ENCODE results near the gene CD300LD. TPM values are rescaled to one million over a fixed set of nuclear protein-coding genes. Genes with fewer than 3 reads are reported as not detected.

Gene CD300LD
- total and polyA plus RNA-seq, 10 of the 15 experiments (the other 5 are each of a cell fraction or from before 2014, with no cell fraction given): not detected

DNA sequence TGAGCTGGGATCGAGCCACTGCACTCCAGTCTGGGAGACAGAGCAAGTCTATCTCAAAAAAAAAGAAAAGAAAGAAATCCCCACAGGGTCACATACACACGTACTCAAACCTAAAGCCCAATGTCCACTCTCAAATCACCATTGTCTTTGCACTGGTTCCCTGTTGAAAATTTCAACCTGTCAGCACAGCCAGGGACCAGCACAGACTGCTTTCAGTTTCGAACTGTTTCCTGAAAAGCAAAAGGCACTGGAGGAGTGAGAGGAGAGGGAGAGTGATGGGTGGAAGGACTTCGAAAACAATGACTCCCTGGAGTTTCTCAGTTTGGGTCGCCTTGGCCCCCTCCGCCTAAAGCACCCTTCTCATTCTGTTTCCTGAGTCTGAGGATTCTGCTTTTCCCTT lies 37.2 kb downstream of the CD300LD start:
- FAIRE-seq (no peak), ATAC-seq (no peak), DNase-seq (ENCODE audit: low read depth, low spot score) (no peak)
- no TSS peak for BruUV-seq (replicated peaks)
- TF ChIP-seq HDGF (IDR thresholded peaks at IDR 0.05) (no peak), SMAD1 (IDR thresholded peaks at IDR 0.05; ENCODE audit: low read depth, partially characterized antibody) (no peak), NRF1 (conservative IDR thresholded peaks at IDR 0.05; ENCODE audit: low read depth, low read length) (no peak)
- TF ChIP-seq, protein P1, sequence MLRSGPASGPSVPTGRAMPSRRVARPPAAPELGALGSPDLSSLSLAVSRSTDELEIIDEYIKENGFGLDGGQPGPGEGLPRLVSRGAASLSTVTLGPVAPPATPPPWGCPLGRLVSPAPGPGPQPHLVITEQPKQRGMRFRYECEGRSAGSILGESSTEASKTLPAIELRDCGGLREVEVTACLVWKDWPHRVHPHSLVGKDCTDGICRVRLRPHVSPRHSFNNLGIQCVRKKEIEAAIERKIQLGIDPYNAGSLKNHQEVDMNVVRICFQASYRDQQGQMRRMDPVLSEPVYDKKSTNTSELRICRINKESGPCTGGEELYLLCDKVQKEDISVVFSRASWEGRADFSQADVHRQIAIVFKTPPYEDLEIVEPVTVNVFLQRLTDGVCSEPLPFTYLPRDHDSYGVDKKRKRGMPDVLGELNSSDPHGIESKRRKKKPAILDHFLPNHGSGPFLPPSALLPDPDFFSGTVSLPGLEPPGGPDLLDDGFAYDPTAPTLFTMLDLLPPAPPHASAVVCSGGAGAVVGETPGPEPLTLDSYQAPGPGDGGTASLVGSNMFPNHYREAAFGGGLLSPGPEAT (IDR thresholded peaks at IDR 0.05; ENCODE audit: low read depth): no peak
- TF ChIP-seq, protein P2, sequence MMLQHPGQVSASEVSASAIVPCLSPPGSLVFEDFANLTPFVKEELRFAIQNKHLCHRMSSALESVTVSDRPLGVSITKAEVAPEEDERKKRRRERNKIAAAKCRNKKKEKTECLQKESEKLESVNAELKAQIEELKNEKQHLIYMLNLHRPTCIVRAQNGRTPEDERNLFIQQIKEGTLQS (IDR thresholded peaks at IDR 0.05; ENCODE audit: borderline replicate concordance, extremely low read depth, low read depth, low read length): no peak
- Histone ChIP-seq H3K9me3 (replicated peaks; ENCODE audit: control insufficient read depth, insufficient read depth, low read length) (no peaks in the 10 kb centered on the region; the same call in 2 of the 3 replicates), H3K4me2 (ENCODE audit: control insufficient read depth, insufficient read depth) (no peak overlapping the region), H3K4me3 (no peak overlapping the region), H3K9ac (ENCODE audit: control insufficient read depth, insufficient read depth, low read length) (no peak overlapping the region), H4K20me1 (ENCODE audit: control insufficient read depth, insufficient read depth) (no peaks in the 10 kb centered on the region), H3K27me3 (replicated peaks in 1 of 2; ENCODE audit: control insufficient read depth in 2 of 2, insufficient read depth in 2 of 2, low read length in 1 of 2) (peaks cover 0 to 1% of the 10 kb centered on the region in 2 experiments; a peak in 3 of 4 replicates), H2AFZ (ENCODE audit: control insufficient read depth, low read depth, low read length) (no peak overlapping the region), H3K4me1 (ENCODE audit: control insufficient read depth, insufficient read depth, low read length) (no peaks in the 10 kb centered on the region), H3K79me2 (ENCODE audit: control insufficient read depth, insufficient read depth, low read length) (no peaks in the 10 kb centered on the region), H3K36me3 (ENCODE audit: control insufficient read depth in 2 of 2, insufficient read depth in 2 of 2, low read length in 1 of 2) (no peaks in the 10 kb centered on the region), H3K27ac (ENCODE audit: control insufficient read depth, insufficient read depth) (no peak overlapping the region)
- RAD21 ChIA-PET (ENCODE audit: unreplicated experiment): interaction anchor here (1.4 kb wide), 1 partner anchor 181 kb away, joined by 4 read pairs; no protein-coding TSS in a partner anchor
- intact Hi-C loops (cut with micrococcal nuclease; ENCODE audit: unreplicated experiment) (no loop called here), in situ Hi-C loops (cut with MboI) (no loop called here)
- POLR2A ChIA-PET: no interaction called here
- WGBS (ENCODE audit: insufficient coverage, insufficient replicate concordance, low lambda C conversion rate, missing lambda C conversion rate): 43% methylated on average over 6 of the region's 6 CpGs
- SMC1A ChIA-PET (ENCODE audit: uncharacterized antibody, unreplicated experiment): no interaction called here
- CTCF ChIA-PET: interaction anchor here (1.7 kb wide), 1 partner anchor 11 kb away, joined by 5 read pairs; no protein-coding TSS in a partner anchor

DNA sequence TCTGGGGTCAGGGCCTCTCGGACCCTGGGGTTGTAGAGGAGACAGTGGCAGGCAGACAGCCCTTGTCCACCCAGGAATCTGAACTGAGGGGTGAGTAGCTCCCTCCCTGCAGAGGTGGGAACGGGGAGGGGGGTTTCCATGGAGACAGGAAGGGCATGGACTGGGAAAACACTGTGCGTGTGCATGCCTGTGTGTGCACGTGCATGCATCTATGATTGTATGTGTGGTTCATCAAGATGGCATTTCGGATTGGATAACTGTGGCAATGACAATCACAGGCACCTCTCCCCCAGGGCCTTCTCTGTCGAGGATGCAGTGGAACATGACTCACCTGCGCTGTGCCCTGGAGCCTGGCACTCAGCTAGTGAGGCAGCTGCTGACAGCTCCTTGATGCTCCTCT lies 40.0 kb downstream of the CD300LD start:
- intact Hi-C loops (cut with micrococcal nuclease; ENCODE audit: unreplicated experiment) (no loop called here), in situ Hi-C loops (cut with MboI) (no loop called here)
- CTCF ChIA-PET: no interaction called here
- Histone ChIP-seq H3K36me3 (ENCODE audit: control insufficient read depth in 2 of 2, insufficient read depth in 2 of 2, low read length in 1 of 2) (no peaks in the 10 kb centered on the region), H4K20me1 (ENCODE audit: control insufficient read depth, insufficient read depth) (no peaks in the 10 kb centered on the region), H3K9me3 (replicated peaks; ENCODE audit: control insufficient read depth, insufficient read depth, low read length) (no peaks in the 10 kb centered on the region), H3K27me3 (replicated peaks in 1 of 2; ENCODE audit: control insufficient read depth in 2 of 2, insufficient read depth in 2 of 2, low read length in 1 of 2) (peaks cover 0 to 1% of the 10 kb centered on the region in 2 experiments; a peak in 3 of 4 replicates), H3K4me1 (ENCODE audit: control insufficient read depth, insufficient read depth, low read length) (no peaks in the 10 kb centered on the region), H3K27ac (ENCODE audit: control insufficient read depth, insufficient read depth) (no peak overlapping the region), H3K79me2 (ENCODE audit: control insufficient read depth, insufficient read depth, low read length) (no peaks in the 10 kb centered on the region), H2AFZ (ENCODE audit: control insufficient read depth, low read depth, low read length) (no peak overlapping the region), H3K9ac (ENCODE audit: control insufficient read depth, insufficient read depth, low read length) (no peak overlapping the region), H3K4me2 (ENCODE audit: control insufficient read depth, insufficient read depth) (no peak overlapping the region), H3K4me3 (no peak overlapping the region)
- no peak for FAIRE-seq
- RAD21 ChIA-PET (ENCODE audit: unreplicated experiment): no interaction called here
- POLR2A ChIA-PET: no interaction called here
- no TSS peak for BruUV-seq (replicated peaks)
- no peak for DNase-seq (ENCODE audit: low read depth, low spot score)
- SMC1A ChIA-PET (ENCODE audit: uncharacterized antibody, unreplicated experiment): no interaction called here
- WGBS (ENCODE audit: insufficient coverage, insufficient replicate concordance, low lambda C conversion rate, missing lambda C conversion rate): 20% methylated on average over 7 of the region's 7 CpGs
- ATAC-seq: no peak
- TF ChIP-seq MXI1 (IDR thresholded peaks at IDR 0.05; ENCODE audit: low read depth, low read length) (no peak), ZNF384 (IDR thresholded peaks at IDR 0.05; ENCODE audit: borderline replicate concordance, low read depth, low read length) (no peak), POLR2A (IDR thresholded peaks at IDR 0.05; ENCODE audit: low read depth, low read length) (no peak), WRNIP1 (IDR thresholded peaks at IDR 0.05; ENCODE audit: borderline replicate concordance, low read depth, low read length) (no peak), CHD2 (IDR thresholded peaks at IDR 0.05; ENCODE audit: borderline replicate concordance, low read depth, low read length) (no peak)
- TF ChIP-seq, protein P3, sequence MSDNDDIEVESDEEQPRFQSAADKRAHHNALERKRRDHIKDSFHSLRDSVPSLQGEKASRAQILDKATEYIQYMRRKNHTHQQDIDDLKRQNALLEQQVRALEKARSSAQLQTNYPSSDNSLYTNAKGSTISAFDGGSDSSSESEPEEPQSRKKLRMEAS (IDR thresholded peaks at IDR 0.05; ENCODE audit: low read depth, low read length): no peak
- TF ChIP-seq, protein P4, sequence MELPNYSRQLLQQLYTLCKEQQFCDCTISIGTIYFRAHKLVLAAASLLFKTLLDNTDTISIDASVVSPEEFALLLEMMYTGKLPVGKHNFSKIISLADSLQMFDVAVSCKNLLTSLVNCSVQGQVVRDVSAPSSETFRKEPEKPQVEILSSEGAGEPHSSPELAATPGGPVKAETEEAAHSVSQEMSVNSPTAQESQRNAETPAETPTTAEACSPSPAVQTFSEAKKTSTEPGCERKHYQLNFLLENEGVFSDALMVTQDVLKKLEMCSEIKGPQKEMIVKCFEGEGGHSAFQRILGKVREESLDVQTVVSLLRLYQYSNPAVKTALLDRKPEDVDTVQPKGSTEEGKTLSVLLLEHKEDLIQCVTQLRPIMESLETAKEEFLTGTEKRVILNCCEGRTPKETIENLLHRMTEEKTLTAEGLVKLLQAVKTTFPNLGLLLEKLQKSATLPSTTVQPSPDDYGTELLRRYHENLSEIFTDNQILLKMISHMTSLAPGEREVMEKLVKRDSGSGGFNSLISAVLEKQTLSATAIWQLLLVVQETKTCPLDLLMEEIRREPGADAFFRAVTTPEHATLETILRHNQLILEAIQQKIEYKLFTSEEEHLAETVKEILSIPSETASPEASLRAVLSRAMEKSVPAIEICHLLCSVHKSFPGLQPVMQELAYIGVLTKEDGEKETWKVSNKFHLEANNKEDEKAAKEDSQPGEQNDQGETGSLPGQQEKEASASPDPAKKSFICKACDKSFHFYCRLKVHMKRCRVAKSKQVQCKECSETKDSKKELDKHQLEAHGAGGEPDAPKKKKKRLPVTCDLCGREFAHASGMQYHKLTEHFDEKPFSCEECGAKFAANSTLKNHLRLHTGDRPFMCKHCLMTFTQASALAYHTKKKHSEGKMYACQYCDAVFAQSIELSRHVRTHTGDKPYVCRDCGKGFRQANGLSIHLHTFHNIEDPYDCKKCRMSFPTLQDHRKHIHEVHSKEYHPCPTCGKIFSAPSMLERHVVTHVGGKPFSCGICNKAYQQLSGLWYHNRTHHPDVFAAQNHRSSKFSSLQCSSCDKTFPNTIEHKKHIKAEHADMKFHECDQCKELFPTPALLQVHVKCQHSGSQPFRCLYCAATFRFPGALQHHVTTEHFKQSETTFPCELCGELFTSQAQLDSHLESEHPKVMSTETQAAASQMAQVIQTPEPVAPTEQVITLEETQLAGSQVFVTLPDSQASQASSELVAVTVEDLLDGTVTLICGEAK (IDR thresholded peaks at IDR 0.05; ENCODE audit: borderline replicate concordance): no peak

Measured in GM12878 (cell line).